ENCODE results near the gene RALGPS1.

Gene RALGPS1

DNA sequence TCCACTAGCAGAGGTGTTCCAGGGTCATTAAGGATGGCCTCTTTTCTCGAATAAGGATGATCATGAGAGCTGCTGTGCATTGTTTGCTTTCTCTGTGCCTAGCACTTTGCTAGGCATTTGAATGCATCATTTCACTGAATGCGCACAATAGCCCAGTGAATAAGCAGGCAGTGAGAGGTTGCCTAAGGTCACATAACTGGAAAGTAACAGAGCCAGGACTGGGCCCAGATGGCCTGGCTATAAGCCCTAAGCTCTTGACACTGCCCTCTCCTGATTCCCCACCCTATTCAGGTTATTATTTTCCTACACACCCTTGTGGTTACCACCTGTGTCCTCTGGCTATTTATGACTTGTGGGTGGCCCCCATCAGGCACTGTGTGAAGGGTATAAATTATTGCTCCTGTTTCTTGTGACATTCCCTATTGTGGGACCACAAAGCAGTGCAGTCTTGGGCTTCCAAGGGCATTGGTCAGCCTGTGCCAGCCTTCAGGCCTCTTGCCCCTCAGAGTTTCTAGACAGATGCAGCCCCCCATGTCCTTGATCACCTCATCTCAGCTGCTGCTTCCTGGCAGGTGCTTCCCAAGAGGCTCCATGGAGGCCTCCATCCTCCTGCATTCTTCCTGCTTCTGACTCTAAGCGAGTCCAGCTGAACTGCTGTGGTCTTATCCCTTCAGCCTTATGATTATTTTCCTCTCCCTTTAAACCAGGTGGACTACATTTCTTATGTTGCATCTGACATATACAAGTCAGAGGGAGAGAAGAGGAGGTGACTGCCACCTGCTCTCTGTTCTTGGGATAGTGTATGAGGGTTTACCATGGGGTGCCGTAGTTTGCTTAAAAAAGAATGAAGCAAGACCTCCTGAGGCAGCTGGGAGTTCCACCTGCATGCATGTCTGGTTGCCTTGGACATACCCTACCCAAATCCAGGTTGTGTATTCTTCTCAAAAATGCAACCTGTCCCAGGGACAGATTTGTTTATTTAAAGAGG lies 160.3 kb downstream of the RALGPS1 start:
- in situ Hi-C loops (cut with HindIII; ENCODE audit: low sequenced_read_pairs): no loop called here

DNA sequence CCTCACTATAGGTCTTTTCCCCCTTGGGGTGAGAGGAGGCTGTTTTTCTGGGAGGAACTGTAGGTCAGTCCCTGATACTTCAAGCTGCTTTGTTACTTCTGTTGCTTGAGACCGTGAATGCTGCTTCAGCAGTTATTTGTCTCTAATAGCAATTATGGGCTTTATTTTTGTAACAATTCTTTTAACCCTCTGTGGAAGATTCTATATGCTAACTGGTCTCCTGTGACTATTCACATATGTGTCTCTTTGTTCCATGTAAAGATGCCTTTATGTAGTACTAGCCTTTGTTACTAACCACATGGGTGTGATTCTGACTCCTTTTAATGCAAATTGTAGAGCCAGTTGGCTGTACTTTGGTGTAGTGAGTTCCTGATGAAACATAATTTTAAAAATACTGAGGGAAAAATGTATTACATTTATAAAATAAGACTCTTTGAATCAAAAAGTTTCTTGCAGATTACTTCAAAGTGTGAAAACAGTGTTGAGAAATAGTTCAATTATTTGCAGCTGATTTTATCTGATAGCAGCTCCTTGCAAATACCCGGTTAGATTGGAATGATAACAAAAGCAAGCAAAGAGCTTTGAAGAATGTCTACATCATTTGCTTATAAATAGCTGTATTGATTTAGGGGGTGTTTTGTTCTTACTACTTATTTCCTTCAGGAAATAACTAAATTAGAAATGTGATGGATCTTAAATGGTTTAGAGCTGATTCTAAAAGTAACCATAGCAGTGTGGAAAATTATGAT lies 161.2 kb downstream of the RALGPS1 start:
- in situ Hi-C loops (cut with HindIII; ENCODE audit: low sequenced_read_pairs): no loop called here

DNA sequence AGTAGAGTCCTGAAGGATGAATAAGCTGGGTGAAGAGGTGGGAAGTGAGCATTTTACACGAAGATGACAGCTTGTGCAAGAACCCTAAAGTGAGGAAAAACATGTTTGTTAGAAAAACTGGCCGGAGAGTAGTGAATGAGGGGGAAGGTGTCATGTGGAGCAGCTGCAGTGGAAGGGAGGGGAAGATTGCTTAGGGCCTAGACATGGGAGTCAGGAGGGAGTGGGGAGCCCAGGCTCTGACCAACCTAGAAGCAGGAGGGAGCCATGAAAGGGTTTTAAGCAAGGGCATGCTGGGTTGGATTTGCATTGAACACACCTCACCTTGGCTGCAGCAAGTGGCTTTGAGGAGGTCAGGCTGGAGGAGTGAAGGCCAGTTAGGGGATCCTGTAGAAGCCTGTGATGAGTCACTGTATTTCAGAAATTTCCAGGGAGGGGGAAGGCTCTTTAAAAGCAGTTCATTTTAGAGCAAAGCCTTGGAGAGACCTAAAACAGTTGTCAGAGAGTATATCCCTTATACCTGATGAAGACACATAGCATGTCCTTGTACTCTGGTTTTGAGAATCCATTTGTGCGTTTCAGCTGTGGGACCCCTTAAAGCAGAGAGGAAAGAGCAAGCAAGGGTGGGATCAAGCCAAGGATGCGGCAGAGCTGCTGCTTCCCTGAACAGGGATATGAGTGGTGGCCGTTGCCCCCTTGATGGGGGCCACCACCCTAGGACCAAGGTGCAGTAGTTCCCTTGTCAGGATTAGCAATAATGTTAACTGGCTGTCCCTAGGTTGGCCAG lies 162.5 kb downstream of the RALGPS1 start:
- in situ Hi-C loops (cut with HindIII; ENCODE audit: low sequenced_read_pairs): no loop called here

GRCh38 chr9:127077644-127077946 lies 163.0 kb downstream of the RALGPS1 start:
- in situ Hi-C loops (cut with HindIII; ENCODE audit: low sequenced_read_pairs): no loop called here

- in situ Hi-C loops (cut with HindIII; ENCODE audit: low sequenced_read_pairs): no loop called here
These were observed 163.8 kb downstream of the RALGPS1 start for GRCh38 chr9:127078336-127078735.

DNA sequence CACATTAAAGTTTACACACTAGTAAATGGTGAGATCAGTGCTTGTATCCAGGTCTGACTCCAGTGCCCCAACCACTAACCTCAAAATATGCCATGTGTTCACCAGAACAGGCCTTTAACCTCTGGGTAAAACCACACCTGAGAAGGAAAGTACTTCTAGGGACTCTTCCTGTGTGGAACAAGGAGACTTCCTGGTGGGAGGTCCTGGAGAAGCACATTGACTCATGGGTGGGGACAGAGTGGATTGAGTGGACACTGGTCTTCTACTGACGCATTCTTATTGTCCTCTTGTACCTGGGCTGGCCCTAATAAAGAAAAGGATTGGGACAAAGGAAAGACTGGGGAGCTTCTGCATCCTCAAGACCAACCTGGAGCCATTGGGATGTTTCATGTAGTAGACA lies 164.4 kb downstream of the RALGPS1 start:
- in situ Hi-C loops (cut with HindIII; ENCODE audit: low sequenced_read_pairs): no loop called here

- in situ Hi-C loops (cut with HindIII; ENCODE audit: low sequenced_read_pairs): no loop called here
These were observed 165.0 kb downstream of the RALGPS1 start for GRCh38 chr9:127079446-127080140.

GRCh38 chr9:127081250-127082185 lies 166.9 kb downstream of the RALGPS1 start:
- in situ Hi-C loops (cut with HindIII; ENCODE audit: low sequenced_read_pairs): no loop called here

GRCh38 chr9:127083138-127083980 lies 168.8 kb downstream of the RALGPS1 start:
- in situ Hi-C loops (cut with HindIII; ENCODE audit: low sequenced_read_pairs): no loop called here

DNA sequence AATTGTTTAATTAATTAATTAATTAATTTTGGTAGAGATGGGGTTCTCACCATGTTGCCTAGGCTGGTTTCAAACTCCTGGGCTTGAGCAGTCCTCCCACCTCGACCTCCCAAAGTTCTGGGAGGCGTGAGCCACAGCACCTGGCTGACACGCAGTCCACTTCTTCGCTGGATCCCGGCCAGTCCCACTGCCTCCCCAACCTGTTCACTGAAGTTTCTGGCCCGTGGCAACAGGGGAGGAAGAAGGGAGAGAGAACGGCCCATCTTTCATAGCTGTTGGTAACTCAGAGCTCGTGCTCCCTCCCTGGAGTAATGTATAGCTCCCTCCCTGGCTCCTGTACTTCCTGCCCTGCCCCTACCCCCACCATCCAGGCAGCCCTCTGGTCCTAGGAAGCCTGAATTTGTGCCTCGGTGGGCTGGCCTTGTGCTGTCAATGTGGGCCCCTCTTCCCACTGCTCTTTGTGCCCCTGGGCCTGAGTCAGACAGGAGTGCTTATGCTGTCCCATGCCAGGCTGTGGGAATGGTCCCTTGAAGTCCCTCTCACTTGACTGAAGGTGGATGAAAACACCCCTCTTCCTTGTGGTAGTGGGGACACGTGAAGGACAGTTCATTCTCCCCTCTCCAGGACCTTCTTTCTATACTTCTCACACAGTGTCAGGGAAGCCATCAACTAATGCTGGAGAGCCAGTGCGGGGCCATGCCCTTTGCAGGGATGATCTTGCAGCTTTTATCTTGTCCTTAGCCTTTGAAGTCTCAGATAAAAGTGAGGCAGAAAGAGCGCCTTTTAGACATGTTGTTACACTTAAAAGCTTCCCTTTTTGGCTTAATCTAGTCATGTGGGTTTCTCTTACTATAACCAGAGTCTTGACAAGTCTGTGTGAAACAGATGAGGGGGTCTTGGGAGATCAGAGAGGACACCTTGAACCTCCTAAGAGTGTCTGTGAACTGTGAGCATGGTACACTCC lies 169.8 kb downstream of the RALGPS1 start:
- in situ Hi-C loops (cut with HindIII; ENCODE audit: low sequenced_read_pairs): no loop called here

- in situ Hi-C loops (cut with HindIII; ENCODE audit: low sequenced_read_pairs): no loop called here
These were observed 170.6 kb downstream of the RALGPS1 start for GRCh38 chr9:127085186-127085585.

DNA sequence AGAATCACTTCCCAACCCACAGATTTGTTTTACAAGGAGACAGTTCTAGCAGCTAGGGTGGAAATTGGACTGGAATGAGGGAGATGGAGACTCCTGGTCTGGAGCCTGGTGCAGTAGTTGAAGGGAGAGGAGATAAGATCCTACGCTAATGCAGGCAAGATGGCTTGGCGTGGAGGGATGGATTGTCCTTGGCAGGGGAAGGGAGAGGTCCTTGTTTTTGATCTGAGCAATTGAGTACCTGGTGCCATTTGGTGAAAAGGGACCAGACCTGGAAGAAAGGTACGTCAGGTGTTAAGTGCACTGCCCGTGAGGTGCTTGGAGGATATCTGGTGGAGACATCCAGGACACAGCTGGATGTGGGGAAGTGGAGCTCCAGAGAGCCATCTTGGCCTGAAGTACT lies 172.2 kb downstream of the RALGPS1 start:
- in situ Hi-C loops (cut with HindIII; ENCODE audit: low sequenced_read_pairs): no loop called here

GRCh38 chr9:127087411-127087810 lies 172.8 kb downstream of the RALGPS1 start:
- in situ Hi-C loops (cut with HindIII; ENCODE audit: low sequenced_read_pairs): no loop called here

GRCh38 chr9:127087836-127088235 lies 173.3 kb downstream of the RALGPS1 start:
- in situ Hi-C loops (cut with HindIII; ENCODE audit: low sequenced_read_pairs): no loop called here

DNA sequence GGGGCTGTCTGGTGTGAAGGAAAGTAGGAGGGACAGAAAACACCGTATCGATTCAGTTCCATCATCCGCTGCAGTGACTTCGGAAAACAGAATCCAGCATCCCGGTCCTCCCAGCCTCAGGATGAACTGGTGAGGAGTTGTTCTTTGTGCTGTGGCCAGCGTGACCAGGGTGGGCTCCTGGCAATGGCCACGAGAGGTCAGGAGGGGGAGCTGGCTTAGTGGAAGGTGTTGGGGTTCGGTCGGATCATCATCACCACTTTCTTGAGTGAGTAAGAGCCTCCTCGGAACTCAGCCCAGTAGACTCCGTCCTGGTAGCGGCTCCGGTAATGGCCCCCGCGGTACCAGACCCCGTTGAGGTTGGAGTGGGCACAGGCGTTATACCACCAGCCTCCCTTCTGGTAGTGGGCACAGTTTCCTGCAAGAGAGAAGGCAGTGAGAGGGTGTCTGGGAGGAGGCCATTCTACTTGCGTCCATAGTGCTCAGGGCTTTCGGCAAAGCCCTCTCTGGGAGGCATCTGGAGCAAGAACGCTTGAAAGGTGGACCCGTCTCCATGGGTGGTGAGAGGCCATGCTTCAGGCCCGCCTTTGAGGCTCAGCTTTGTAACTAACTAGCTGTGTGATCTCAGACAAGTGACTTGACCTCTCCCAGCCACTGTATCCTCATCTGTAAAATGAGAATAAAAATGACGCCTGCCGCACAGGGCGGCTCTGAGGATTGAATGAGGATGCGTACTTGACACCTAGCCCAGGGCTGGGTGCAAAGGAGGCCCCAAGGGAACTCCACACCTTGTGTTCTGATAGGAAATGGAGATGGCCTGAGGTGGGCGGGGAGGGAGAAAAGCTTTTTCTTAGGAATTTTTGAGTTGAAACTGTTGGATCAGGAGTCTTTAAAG lies 174.4 kb downstream of the RALGPS1 start:
- in situ Hi-C loops (cut with HindIII; ENCODE audit: low sequenced_read_pairs): no loop called here

DNA sequence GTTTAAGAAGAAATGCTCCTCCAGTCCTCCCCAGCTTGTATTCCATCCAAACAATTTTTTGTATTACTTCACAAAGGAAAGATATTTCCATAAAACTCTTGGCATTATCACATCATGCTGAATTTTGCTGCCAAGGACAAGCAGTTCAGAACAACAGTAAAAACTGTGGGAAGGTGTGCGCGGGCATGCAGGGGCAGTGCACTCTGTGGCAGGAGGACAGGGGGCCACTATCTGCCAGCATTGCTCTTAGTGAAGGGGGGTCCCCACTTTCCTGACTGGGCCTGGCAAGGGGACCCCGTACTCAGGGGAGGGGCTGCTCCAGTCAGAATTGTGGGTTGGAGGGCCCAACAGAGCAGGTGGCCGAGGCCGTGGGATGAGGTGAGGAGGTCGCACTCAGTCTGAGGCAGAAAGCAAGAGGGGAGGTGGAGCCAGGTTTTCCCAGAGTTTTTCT lies 175.1 kb downstream of the RALGPS1 start:
- in situ Hi-C loops (cut with HindIII; ENCODE audit: low sequenced_read_pairs): no loop called here
